Measurements from ENCODE around the gene ZBP1.

ZBP1 gene

DNA sequence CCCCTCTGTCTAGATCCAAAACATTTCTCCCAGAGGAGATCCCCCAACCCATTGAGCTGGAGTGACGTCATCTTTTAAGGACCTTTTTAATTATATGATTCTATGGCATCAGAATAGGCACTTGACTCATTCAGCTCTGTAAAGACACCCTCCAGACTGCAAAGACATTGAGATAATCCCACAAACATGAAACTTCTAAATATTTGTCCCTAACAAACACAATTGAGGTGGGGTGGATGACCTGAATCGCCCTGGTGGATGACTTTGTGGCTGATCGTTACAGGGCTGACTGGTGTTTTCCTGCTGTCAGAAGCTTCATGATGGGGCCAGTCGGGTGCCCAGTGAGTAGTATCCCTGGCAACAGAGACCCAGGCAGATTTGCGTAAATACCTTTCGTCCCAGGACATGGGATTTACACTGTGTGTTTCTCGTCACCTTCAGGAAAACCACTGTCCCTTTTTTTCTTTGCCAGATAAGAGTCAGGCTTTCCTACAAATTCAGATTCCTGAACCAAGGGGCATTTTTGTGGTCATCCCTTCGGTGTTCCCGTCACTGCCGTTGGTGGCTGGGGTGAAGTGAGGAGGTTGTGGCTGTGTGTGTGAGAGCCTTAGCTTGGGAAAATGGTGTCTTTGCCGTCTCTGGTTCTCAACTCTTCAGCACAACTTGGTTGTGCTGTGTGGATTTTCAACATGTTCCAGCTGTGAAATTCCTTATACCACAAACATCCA is 64.6 kb downstream of the ZBP1 start:
- Histone ChIP-seq H3K27ac (ENCODE audit: low read depth, low read length) (no peak overlapping the region), H3K9me3 (ENCODE audit: control insufficient read depth, insufficient read depth, low read length) (no peaks in the 10 kb centered on the region), H3K4me2 (ENCODE audit: low read length) (no peak overlapping the region), H3K4me1 (ENCODE audit: control insufficient read depth, low read length) (no peaks in the 10 kb centered on the region), H3K4me3 (ENCODE audit: low read length) (no peak overlapping the region), H3K36me3 (ENCODE audit: control insufficient read depth, low read length) (no peaks in the 10 kb centered on the region), H3K9me2 (replicated peaks; ENCODE audit: control insufficient read depth, low read length) (no peaks in the 10 kb centered on the region), H3K79me2 (ENCODE audit: control insufficient read depth, low read length) (no peaks in the 10 kb centered on the region), H3K27me3 (ENCODE audit: control insufficient read depth, low read length) (peaks cover 63% of the 10 kb centered on the region), H3F3A (ENCODE audit: control insufficient read depth, insufficient read depth) (no peaks in the 10 kb centered on the region), H4K20me1 (ENCODE audit: control insufficient read depth, insufficient read depth, low read depth, low read length) (peaks cover 3% of the 10 kb centered on the region; the same call in 1 of the 2 replicates)
- TF ChIP-seq, protein P1, sequence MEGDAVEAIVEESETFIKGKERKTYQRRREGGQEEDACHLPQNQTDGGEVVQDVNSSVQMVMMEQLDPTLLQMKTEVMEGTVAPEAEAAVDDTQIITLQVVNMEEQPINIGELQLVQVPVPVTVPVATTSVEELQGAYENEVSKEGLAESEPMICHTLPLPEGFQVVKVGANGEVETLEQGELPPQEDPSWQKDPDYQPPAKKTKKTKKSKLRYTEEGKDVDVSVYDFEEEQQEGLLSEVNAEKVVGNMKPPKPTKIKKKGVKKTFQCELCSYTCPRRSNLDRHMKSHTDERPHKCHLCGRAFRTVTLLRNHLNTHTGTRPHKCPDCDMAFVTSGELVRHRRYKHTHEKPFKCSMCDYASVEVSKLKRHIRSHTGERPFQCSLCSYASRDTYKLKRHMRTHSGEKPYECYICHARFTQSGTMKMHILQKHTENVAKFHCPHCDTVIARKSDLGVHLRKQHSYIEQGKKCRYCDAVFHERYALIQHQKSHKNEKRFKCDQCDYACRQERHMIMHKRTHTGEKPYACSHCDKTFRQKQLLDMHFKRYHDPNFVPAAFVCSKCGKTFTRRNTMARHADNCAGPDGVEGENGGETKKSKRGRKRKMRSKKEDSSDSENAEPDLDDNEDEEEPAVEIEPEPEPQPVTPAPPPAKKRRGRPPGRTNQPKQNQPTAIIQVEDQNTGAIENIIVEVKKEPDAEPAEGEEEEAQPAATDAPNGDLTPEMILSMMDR (IDR thresholded peaks at IDR 0.05; ENCODE audit: low read depth, low read length, poor library complexity, severe bottlenecking): no peak
- TF ChIP-seq EZH2phosphoT487 (IDR thresholded peaks at IDR 0.05; ENCODE audit: borderline replicate concordance, low read length): no peak
